SU-DHL-6 (cell line): ENCODE results near the gene MGAT4A.

Experiments used
- EZH2phosphoT487 ChIP-seq: fragments of 200-600 bp; sonication (generic), shearing (Covaris generic); conservative IDR thresholded peaks from 2 replicates; pipeline ENCODE4 v1.6.1; 2018; ENCODE audit warnings: mild to moderate bottlenecking, antibody characterized with exemption, low read length, moderate library complexity, mixed read lengths
- TF ChIP-seq, protein P1 (sequence below): fragments of 200-600 bp; sonication (generic); IDR thresholded peaks from one replicate; pipeline ENCODE4 v1.5.1; 2017; ENCODE audit warnings: antibody characterized with exemption, mild to moderate bottlenecking, low read length, moderate library complexity; ENCODE audit not compliant: insufficient read depth, poor library complexity, severe bottlenecking

DNA sequence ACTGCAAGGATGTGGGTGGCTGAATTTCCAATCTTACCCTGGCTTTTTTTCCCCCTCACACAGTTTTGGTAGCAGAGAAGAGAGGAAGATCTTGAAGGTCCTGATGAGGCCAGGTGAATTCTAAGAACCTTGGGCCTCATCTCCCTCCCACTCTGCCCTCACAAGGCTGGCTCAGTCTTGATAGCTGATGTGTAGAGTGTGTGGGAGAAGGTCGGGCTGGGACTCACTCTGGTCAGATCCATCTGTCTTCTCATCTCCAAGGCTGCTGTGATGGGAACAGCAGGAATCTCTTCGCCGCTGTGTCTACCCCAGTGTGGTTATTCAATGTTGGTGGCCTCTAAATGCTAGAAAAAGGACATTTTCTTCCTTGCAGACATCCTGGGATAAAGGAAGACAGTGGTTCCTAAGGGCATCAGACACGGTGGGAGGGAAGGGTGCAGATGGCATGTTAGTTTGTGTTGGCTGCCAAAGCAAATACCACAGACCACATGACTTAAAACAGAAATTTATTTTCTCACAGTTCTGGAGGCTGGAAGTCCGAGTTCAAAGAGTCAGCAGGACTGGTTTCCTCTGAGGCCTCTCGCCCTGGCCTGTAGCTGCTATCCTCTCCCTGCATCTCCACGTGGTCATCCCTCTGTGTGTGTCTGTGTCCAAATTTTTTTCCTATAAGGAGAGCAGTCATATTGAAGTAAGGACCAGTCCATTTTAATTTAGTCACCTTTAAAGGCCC, 37.6 kb upstream of the MGAT4A start:
- TF ChIP-seq, protein P1, sequence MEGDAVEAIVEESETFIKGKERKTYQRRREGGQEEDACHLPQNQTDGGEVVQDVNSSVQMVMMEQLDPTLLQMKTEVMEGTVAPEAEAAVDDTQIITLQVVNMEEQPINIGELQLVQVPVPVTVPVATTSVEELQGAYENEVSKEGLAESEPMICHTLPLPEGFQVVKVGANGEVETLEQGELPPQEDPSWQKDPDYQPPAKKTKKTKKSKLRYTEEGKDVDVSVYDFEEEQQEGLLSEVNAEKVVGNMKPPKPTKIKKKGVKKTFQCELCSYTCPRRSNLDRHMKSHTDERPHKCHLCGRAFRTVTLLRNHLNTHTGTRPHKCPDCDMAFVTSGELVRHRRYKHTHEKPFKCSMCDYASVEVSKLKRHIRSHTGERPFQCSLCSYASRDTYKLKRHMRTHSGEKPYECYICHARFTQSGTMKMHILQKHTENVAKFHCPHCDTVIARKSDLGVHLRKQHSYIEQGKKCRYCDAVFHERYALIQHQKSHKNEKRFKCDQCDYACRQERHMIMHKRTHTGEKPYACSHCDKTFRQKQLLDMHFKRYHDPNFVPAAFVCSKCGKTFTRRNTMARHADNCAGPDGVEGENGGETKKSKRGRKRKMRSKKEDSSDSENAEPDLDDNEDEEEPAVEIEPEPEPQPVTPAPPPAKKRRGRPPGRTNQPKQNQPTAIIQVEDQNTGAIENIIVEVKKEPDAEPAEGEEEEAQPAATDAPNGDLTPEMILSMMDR = no peak
- TF ChIP-seq EZH2phosphoT487 = no peak
